LHCN-M2 (cell line): Measurements from ENCODE around the gene ASH1L. TPM values are rescaled to one million over a fixed set of nuclear protein-coding genes. Genes with fewer than 3 reads are reported as not detected.
"Not testable (repeated sequence)": the region's sequence is repeated elsewhere in the genome, so short reads cannot be mapped to it uniquely, and the experiment has no call there.

Source experiments
- DNase-seq: peaks from one replicate; pipeline ENCODE4 v3.0.0-alpha.2; 2012; ENCODE audit warnings: low read depth
- total RNA-seq: library from RNA; depleted of rRNA; stranded (reverse); fragments of >200 nt; gene quantifications from 2 replicates; pipeline ENCODE4 v1.2.3, GENCODE V29; 2014

ASH1L gene
- total RNA-seq, 1 experiment from 2014 or later, result 24.2 TPM

GRCh38 chr1:155455588-155456195 is 106.9 kb downstream of the ASH1L start:
- DNase-seq, result peak; percentile 63

- no peak for DNase-seq
Observed at GRCh38 chr1:155454096-155454495, 108.5 kb downstream of the ASH1L start.

- DNase-seq, result no peak
Observed at GRCh38 chr1:155453141-155453540, 109.5 kb downstream of the ASH1L start.

- no peak for DNase-seq
Observed at GRCh38 chr1:155451199-155451598, 111.4 kb downstream of the ASH1L start.

- not testable (repeated sequence) for DNase-seq
Observed at GRCh38 chr1:155442431-155442830, 120.2 kb downstream of the ASH1L start.

- no peak for DNase-seq
Observed at GRCh38 chr1:155437405-155437804, 125.2 kb downstream of the ASH1L start.

- DNase-seq, result not testable (repeated sequence)
Observed at GRCh38 chr1:155433831-155434389, 128.7 kb downstream of the ASH1L start.

- DNase-seq, result not testable (repeated sequence)
Observed at GRCh38 chr1:155433128-155433830, 129.3 kb downstream of the ASH1L start.

GRCh38 chr1:155424091-155424490 is 138.5 kb downstream of the ASH1L start:
- no peak for DNase-seq

GRCh38 chr1:155420788-155421187 is 141.8 kb downstream of the ASH1L start:
- DNase-seq, result no peak

- DNase-seq, result not testable (repeated sequence)
Observed at GRCh38 chr1:155411840-155412239, 150.8 kb downstream of the ASH1L start.

- no peak for DNase-seq
Observed at GRCh38 chr1:155410931-155411330, 151.7 kb downstream of the ASH1L start.

- peak; percentile 34 for DNase-seq
Observed at GRCh38 chr1:155396874-155397476, 165.6 kb downstream of the ASH1L start.

- no peak for DNase-seq
Observed at GRCh38 chr1:155392898-155393411, 169.6 kb downstream of the ASH1L start.

- peak; percentile 29 for DNase-seq
Observed at GRCh38 chr1:155389826-155390225, 172.8 kb downstream of the ASH1L start.

- DNase-seq, result not testable (repeated sequence)
Observed at GRCh38 chr1:155385836-155386235, 176.8 kb downstream of the ASH1L start.

- DNase-seq, result no peak
Observed at GRCh38 chr1:155383406-155383805, 179.2 kb downstream of the ASH1L start.

- peak; percentile 74 for DNase-seq
Observed at GRCh38 chr1:155379631-155380090, 182.9 kb downstream of the ASH1L start.

- DNase-seq, result no peak
Observed at GRCh38 chr1:155379180-155379579, 183.4 kb downstream of the ASH1L start.

GRCh38 chr1:155360051-155360450 is 202.6 kb downstream of the ASH1L start:
- DNase-seq, result no peak

GRCh38 chr1:155352631-155353030 is 210.0 kb downstream of the ASH1L start:
- no peak for DNase-seq

- DNase-seq, result no peak
Observed at GRCh38 chr1:155342842-155343241, 219.8 kb downstream of the ASH1L start.
